HL-60 (cell line): ENCODE data around the gene STXBP5.

Experiments
- DNase-seq, 2 experiments: peaks; one replicate each; pipeline ENCODE4 v3.0.0-alpha.2; 2010 to 2020; ENCODE audit warnings: low read depth in 1 of 2, low spot score in 1 of 2
- H3K27ac ChIP-seq: fragments of 250-450 bp; sonication (Bioruptor Pico); replicated peaks from 2 replicates; pipeline ENCODE4 v1.5.1; 2020; ENCODE audit warnings: mild to moderate bottlenecking, moderate library complexity
- H3K27me3 ChIP-seq: fragments of 250-450 bp; sonication (Bioruptor Pico); 2 replicates; pipeline ENCODE4 v1.5.1; 2021; ENCODE audit warnings: mild to moderate bottlenecking, moderate library complexity; ENCODE audit not compliant: insufficient read depth, poor library complexity, severe bottlenecking
- H3K4me3 ChIP-seq: replicated peaks from 2 replicates; pipeline ENCODE4 v1.5.1; 2011; ENCODE audit warnings: mild to moderate bottlenecking, control low read depth, low read length; ENCODE audit not compliant: insufficient read depth
- GABPA ChIP-seq: IDR thresholded peaks from 2 replicates; pipeline ENCODE4 v1.6.1; 2012; ENCODE audit warnings: low read depth
- POLR2AphosphoS5 ChIP-seq: IDR thresholded peaks from 2 replicates; pipeline ENCODE4 v1.6.1; 2012; ENCODE audit warnings: low read depth
- SPI1 ChIP-seq: IDR thresholded peaks from 2 replicates; pipeline ENCODE4 v1.6.1; 2012; ENCODE audit warnings: low read depth, mild to moderate bottlenecking, borderline replicate concordance
- TF ChIP-seq, protein P1 (sequence below): IDR thresholded peaks from 2 replicates; pipeline ENCODE4 v1.6.1; 2012; ENCODE audit warnings: low read depth; ENCODE audit not compliant: insufficient replicate concordance
- TF ChIP-seq, protein P2 (sequence below): IDR thresholded peaks from one replicate; pipeline ENCODE4 v1.5.1; 2011; ENCODE audit warnings: low read length, control low read depth, inconsistent platforms; ENCODE audit not compliant: insufficient read depth

The STXBP5 gene

DNA sequence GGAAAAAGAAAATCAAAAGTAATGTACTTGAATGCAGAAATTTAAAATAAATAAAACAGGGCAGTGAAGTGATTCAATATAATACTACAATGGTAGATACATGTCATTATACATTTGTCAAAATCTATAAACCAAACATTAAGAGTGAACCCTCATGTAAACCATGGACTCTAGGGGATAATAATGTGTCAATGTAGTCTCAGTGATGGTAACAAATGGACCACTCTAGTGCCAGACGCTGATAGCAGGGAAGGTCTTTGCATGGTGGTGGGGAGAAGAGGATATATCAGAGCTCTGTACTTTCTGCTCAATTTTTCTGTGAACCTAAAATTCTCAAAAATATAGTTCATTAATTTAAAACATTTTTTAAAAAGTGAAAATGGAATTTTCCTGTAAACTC is 19.8 kb upstream of the STXBP5 start:
- no peak overlapping the region for H3K27ac ChIP-seq
- no peak overlapping the region for H3K4me3 ChIP-seq
- no peak for DNase-seq
- H3K27me3 ChIP-seq = no peaks in the 10 kb centered on the region
- TF ChIP-seq, protein P1, sequence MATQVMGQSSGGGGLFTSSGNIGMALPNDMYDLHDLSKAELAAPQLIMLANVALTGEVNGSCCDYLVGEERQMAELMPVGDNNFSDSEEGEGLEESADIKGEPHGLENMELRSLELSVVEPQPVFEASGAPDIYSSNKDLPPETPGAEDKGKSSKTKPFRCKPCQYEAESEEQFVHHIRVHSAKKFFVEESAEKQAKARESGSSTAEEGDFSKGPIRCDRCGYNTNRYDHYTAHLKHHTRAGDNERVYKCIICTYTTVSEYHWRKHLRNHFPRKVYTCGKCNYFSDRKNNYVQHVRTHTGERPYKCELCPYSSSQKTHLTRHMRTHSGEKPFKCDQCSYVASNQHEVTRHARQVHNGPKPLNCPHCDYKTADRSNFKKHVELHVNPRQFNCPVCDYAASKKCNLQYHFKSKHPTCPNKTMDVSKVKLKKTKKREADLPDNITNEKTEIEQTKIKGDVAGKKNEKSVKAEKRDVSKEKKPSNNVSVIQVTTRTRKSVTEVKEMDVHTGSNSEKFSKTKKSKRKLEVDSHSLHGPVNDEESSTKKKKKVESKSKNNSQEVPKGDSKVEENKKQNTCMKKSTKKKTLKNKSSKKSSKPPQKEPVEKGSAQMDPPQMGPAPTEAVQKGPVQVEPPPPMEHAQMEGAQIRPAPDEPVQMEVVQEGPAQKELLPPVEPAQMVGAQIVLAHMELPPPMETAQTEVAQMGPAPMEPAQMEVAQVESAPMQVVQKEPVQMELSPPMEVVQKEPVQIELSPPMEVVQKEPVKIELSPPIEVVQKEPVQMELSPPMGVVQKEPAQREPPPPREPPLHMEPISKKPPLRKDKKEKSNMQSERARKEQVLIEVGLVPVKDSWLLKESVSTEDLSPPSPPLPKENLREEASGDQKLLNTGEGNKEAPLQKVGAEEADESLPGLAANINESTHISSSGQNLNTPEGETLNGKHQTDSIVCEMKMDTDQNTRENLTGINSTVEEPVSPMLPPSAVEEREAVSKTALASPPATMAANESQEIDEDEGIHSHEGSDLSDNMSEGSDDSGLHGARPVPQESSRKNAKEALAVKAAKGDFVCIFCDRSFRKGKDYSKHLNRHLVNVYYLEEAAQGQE = no peak
- TF ChIP-seq, protein P2, sequence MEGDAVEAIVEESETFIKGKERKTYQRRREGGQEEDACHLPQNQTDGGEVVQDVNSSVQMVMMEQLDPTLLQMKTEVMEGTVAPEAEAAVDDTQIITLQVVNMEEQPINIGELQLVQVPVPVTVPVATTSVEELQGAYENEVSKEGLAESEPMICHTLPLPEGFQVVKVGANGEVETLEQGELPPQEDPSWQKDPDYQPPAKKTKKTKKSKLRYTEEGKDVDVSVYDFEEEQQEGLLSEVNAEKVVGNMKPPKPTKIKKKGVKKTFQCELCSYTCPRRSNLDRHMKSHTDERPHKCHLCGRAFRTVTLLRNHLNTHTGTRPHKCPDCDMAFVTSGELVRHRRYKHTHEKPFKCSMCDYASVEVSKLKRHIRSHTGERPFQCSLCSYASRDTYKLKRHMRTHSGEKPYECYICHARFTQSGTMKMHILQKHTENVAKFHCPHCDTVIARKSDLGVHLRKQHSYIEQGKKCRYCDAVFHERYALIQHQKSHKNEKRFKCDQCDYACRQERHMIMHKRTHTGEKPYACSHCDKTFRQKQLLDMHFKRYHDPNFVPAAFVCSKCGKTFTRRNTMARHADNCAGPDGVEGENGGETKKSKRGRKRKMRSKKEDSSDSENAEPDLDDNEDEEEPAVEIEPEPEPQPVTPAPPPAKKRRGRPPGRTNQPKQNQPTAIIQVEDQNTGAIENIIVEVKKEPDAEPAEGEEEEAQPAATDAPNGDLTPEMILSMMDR = no peak
- TF ChIP-seq POLR2AphosphoS5 = no peak
- TF ChIP-seq GABPA = no peak
- TF ChIP-seq SPI1 = no peak

DNA sequence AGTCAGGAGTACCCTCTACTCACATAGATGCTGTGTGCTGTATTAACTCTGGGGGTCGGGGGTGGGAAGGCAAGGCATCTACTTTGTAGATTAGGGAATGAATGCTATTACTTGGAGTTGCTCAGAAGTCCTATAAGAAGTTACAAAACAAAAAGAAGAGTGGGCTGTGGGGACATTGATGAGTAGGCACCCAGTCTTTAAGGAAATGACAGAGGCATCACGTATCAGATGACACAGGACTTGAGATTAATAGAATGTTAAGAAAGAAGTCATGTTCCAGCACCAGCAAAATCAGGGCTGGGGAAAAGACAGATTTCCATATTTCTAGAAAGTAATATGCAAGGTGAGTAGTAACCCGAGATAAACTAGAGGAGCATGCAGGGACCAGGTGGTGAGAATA is 19.0 kb upstream of the STXBP5 start:
- no peak for TF ChIP-seq SPI1
- no peak for TF ChIP-seq POLR2AphosphoS5
- TF ChIP-seq, protein P2 = no peak
- no peak for TF ChIP-seq GABPA
- TF ChIP-seq, protein P1 = no peak
- DNase-seq = no peak
- Histone ChIP-seq H3K4me3 (no peak overlapping the region), H3K27ac (no peak overlapping the region), H3K27me3 (no peaks in the 10 kb centered on the region)

DNA sequence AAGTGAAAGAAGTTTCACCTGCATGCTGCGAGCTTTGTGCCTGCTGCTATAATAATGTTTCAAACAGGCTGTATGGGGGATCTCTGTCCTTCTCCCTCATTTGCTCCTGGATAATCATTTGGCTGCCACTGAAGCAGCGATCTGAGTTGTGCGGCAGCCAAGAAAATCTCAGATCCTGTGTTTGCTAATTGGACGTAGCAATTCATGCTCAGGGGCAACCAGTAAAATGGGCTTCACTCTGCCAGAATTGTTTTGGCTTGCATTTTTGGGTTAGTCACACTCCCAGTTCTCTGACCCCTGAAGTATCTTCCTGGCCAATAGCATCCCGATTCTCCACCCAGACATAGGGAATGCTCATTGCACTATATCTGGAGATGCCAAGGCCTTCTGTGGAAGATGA is 13.7 kb upstream of the STXBP5 start:
- DNase-seq = no peak
- H3K4me3 ChIP-seq = no peak overlapping the region
- no peak for TF ChIP-seq POLR2AphosphoS5
- no peak for TF ChIP-seq SPI1
- TF ChIP-seq, protein P1 = no peak
- TF ChIP-seq, protein P2 = no peak
- TF ChIP-seq GABPA = no peak
- H3K27ac ChIP-seq = no peak overlapping the region
- H3K27me3 ChIP-seq = no peaks in the 10 kb centered on the region
